DMS114 treated with DMSO at 0.1 percent for 48 hours (cell line): Measurements from ENCODE around the gene SKIC3.

Experiments
- DNase-seq: peaks from one replicate; lab custom pipeline; 2025; ENCODE audit not compliant: unreplicated experiment; lab: John Stamatoyannopoulos, UW

The SKIC3 gene

GRCh38 chr5:95532415-95532814 is 22.4 kb downstream of the SKIC3 start:
- no peak for DNase-seq

DNA sequence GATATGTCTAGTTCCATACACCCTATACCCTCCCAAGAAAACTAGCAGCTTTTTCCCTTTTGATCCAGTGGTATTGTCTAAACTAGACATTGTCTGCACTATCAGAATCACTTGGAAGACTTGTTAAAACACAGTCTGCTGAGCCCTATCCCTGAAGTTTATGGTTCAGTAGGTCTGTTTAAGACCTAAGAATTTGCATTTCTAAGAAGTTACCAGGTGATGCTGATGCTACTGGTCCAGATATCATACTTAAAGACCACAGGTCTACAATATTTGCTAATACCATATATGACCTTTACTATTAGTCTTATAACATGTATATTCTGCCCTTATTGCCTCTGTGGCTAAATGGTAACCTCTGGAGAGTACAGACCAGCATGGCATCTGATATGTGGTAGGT is 23.3 kb downstream of the SKIC3 start:
- DNase-seq: no peak

- DNase-seq: no peak
Observed at GRCh38 chr5:95530416-95530815, 24.4 kb downstream of the SKIC3 start.

DNA sequence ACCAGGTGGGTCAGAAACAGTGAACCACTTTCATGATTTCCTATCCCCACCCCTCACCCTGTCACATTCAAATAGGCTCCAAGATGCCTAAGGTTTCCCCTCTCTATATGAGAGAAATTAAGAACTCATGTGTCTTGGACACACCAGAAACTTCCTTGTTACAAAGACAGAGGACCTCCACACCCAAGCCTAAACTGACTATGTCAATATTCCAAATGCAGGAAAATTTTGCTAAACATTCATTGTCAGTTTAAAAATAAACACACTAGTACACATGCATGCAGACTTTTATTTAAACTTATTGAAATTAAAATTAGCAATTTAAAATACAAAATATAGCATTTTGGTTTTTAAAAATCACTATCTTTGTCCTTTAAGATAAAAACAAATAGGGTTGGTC is 26.2 kb downstream of the SKIC3 start:
- no peak for DNase-seq

- no peak for DNase-seq
Observed at GRCh38 chr5:95526871-95527270, 27.9 kb downstream of the SKIC3 start.

DNA sequence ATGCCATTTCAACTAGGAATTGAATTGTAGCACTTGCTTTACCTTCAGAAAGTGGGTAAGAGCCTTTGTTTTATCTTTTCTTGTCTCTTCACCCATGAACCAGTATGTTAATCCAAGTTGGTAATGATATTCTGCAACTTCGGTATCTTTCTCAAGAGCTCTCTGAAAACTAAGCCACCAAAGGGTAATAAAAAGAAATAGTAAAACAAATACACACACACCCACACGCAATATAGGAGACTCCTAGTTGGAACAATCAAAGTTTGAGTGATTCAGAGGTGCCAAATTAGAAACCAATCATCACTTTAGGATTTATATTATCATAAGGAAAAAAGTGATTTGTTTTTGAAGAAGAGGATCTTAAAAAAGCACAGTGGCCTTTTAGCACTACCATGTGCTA is 30.4 kb downstream of the SKIC3 start:
- no peak for DNase-seq

GRCh38 chr5:95520206-95520605 is 34.6 kb downstream of the SKIC3 start:
- no peak for DNase-seq

DNA sequence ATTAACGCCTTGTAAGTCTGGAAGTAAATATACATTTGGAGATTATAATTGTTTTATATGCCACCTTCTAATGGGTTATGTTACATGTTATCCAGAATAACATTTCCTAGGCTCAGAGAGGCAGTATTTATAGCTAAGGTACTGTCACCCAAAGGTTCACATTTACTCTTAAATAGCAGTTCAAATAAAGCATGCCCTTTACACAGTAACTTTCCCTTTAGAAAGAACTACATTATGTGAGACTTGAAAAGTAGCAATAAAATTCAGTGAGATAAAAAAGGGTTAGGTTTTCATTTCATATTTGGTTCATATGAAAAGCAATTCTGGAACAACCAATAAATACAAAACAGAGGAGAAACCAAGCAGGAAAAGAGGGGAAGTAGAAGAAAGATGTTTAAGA is 35.1 kb downstream of the SKIC3 start:
- no peak for DNase-seq

DNA sequence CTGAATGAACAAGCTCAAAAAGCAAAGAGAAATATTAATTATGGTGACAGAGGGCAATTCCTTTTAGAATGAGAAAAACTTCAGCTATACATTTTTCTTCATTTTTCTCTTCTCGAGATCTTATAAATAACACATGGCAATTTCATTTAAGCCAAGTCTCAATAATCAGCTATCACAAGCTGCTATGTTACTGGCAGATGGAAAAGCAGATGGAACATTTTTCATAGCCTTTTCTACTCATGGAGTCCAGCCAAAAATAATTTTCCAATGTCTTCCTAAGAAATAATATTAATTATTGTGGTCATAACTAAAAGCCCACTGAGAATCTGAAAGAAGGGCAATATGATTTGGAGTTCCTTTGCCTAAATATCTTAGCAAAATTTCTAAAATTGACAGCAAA is 35.6 kb downstream of the SKIC3 start:
- no peak for DNase-seq

- no peak for DNase-seq
Observed at GRCh38 chr5:95518417-95518816, 36.4 kb downstream of the SKIC3 start.

GRCh38 chr5:95511606-95512005 is 43.2 kb downstream of the SKIC3 start:
- no peak for DNase-seq

DNA sequence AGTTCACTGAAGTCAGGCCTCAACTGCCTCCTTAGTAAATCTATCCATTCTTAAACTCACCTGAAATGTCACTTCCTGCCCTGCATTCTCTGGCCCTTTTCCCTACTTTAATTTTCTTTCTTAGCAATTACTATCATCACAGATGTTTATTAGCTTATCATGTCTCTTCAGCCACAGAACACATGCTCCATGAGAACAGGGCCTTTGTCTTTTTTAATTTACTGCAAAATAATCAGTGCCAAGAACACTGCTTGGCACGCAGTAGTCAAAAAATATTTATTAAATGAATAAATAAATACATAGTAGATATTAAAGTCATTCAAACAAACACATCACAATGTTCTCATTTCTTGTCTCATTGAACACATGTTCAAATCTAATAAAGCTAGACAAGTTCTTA is 46.2 kb downstream of the SKIC3 start:
- no peak for DNase-seq
